GM12801 (cell line): Measurements from ENCODE around the gene SERPINA5.

Experiments
- TF ChIP-seq, protein P1 (sequence below): IDR thresholded peaks from one replicate; pipeline ENCODE4 v1.5.1; 2011; ENCODE audit warnings: control low read depth; ENCODE audit not compliant: insufficient read length; ENCODE audit errors: extremely low read depth

Gene SERPINA5

DNA sequence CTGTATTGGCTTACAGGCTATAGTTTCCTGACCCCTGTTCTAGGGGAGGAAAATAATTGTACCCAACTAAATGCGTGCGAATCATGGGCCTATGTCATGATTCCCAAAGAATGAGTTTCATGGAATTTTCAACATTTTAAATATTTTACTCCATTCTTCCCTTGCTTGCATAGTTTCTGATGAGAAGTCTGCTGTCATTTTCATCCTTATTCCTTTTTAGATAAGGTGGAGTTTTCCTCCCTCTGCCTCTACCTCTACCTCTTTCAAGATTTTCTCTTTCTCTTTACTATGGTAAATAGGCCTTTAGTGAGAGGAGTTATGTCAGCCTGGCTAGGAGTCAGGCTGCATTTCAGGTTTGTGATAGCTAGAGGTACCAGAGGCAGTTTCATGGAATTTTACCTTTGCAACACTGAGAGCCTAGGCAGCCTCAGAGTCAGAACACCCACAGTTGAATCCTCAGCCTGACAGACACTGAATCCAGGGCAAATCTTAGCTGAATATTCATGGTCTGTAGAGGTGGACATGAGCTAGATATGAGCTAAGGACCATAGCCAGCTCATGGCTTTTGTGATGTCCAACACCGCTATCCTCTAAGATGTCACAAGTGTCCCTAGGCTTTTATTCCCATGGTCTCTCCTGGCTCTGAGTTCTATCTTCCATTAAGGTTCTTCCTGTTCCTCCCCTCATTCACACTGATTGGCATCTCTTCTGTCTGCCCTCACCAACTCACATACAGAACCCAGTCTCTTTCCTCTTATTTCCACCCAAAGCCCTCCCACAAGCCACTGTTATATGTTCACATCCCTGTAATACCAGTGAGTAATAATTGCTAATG is 37.0 kb downstream of the SERPINA5 start:
- TF ChIP-seq, protein P1, sequence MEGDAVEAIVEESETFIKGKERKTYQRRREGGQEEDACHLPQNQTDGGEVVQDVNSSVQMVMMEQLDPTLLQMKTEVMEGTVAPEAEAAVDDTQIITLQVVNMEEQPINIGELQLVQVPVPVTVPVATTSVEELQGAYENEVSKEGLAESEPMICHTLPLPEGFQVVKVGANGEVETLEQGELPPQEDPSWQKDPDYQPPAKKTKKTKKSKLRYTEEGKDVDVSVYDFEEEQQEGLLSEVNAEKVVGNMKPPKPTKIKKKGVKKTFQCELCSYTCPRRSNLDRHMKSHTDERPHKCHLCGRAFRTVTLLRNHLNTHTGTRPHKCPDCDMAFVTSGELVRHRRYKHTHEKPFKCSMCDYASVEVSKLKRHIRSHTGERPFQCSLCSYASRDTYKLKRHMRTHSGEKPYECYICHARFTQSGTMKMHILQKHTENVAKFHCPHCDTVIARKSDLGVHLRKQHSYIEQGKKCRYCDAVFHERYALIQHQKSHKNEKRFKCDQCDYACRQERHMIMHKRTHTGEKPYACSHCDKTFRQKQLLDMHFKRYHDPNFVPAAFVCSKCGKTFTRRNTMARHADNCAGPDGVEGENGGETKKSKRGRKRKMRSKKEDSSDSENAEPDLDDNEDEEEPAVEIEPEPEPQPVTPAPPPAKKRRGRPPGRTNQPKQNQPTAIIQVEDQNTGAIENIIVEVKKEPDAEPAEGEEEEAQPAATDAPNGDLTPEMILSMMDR, result no peak

DNA sequence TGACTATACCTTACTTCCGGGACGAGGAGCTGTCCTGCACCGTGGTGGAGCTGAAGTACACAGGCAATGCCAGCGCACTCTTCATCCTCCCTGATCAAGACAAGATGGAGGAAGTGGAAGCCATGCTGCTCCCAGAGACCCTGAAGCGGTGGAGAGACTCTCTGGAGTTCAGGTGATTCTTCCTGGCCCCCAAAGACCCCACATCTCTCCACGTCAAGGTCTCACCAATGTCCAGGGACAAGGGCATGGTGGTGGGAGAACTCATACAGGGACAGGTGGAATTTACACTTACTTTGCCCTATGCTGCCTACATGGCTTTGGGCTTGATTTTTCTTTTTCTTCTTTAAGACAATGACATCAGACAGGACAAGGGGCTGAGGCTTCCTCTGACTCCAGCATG is 38.1 kb downstream of the SERPINA5 start:
- TF ChIP-seq, protein P1, result no peak

DNA sequence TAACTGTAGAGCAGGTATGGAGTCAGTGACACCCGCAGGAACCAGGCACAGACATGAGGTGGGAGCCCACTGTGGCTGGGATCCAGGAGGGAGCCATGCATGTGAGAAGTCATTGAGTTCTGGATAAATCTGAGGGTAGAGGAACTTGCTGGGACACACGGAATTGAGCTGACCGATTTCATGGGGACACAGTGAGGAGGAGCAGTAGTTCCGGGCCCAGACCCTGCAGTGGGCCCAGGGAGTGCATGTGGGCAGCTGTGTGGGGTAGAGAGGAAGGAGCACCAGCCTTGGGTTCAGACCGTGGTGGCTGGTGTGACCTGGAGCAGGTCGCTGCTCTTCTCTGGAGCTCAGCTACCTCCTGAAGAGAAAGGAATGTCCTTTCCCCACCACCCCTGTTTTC is 39.4 kb downstream of the SERPINA5 start:
- TF ChIP-seq, protein P1, result no peak

DNA sequence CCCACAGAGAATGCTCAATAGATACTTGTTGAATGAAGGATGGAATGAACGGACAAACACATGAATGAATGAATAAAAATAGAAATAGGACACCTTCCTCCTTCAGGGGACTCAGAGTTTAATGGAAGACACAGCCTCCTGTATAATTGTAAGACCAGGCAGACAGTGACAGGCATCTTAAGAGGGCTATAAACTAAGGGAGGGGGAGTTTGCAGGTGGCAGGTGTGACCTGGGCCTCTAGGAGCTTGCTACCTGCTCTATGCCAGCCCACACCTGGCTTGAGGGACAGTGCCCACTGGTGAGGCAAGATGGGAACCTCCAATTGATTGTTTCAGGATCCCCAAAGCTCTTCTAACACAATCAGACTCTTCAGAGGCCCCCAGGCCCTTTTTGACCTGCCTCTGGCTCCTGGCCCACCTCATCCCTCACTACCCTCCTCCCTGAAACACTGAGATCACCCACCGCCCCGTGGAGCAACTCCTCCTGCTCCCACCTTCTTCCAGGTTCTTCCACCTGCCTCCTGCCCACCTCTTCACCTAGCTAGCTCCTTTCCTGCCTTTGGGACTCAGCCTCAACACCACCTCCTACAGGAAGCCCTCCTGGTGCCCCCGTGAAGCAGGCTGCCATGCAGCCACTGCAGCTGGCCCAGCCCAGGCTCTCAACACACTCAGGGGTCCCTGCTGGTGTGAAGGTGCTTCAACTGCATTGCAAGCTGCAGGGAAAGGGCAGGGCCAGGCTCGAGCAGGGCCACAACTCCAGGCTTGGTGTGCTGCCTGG is 40.3 kb downstream of the SERPINA5 start:
- TF ChIP-seq, protein P1, result no peak

DNA sequence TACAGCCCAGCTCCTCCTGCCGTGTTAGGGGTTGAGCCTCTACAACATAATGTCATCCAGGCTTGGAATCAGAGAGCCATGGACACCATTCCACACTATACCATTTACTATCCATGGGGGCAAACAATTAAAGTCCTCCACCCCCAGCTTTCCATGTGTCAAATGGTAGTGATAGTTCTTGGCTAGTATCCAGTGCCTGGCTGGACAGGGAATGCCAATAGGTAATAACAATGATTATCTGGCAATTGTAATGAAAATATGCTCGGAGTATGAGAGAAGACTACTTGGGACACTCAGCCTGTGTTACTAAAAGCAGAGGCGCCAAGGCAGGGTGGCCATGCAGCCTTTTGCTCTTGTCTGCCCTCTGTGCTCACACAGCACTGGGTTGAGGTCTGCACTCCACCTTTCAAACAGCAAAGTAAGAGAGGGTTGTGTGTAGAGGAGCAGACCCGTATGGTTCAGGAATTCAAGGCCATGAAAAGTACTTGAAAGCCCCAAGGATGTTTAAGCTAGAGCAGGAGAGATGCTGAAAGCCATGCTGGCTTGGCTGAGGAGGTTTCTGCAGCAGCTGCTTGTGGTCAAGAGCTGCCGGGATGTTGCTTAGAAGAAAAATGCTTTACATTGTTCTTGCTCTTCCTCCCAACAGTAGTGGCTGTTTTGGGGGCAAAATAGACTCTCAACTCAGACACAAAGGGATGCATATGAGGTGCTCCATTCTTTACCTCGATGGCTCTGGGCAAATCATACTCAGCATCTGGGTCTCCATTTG is 41.6 kb downstream of the SERPINA5 start:
- TF ChIP-seq, protein P1, result no peak

DNA sequence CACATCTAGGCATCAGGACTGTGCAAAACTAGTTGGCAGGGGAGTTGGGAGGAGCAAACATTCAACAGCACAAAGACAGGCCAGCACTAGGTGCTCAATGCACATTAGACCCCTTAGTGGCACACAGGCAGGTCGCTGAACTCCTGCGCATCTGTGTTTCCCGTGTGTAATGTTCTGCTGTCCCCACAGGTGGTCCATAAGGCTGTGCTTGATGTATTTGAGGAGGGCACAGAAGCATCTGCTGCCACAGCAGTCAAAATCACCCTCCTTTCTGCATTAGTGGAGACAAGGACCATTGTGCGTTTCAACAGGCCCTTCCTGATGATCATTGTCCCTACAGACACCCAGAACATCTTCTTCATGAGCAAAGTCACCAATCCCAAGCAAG is 42.2 kb downstream of the SERPINA5 start:
- TF ChIP-seq, protein P1, result no peak
